ENCODE measurements around the gene DGKB.
A peak's percentile ranks its signal among the peaks of the same experiment; 100 is the strongest.

The DGKB gene

GRCh38 chr7:14690486-14690885 is 212.1 kb downstream of the DGKB start:
- ChIA-PET POLR2A (ENCODE audit: low non-redundant PET) (no interaction called here), CTCF (interaction anchor here (1.5 to 1.6 kb wide), 2 partner anchors 207 to 1409 kb away, joined by 4 to 17 read pairs; no protein-coding TSS in a partner anchor)

GRCh38 chr7:14690075-14690474 is 212.5 kb downstream of the DGKB start:
- no peak for TF ChIP-seq CTCF (conservative IDR thresholded peaks at IDR 0.05; ENCODE audit: low read depth)
- ChIA-PET CTCF (no interaction called here), POLR2A (ENCODE audit: low non-redundant PET) (no interaction called here)
- H3K27ac ChIP-seq, result no peak overlapping the region
- no peak for DNase-seq (ENCODE audit: low spot score)

More at GRCh38 chr7:14690486-14690885, 212.1 kb downstream of the DGKB start:
- no peak overlapping the region for H3K27ac ChIP-seq
- no peak for TF ChIP-seq CTCF (conservative IDR thresholded peaks at IDR 0.05; ENCODE audit: low read depth)
- no peak for DNase-seq (ENCODE audit: low spot score)

DNA sequence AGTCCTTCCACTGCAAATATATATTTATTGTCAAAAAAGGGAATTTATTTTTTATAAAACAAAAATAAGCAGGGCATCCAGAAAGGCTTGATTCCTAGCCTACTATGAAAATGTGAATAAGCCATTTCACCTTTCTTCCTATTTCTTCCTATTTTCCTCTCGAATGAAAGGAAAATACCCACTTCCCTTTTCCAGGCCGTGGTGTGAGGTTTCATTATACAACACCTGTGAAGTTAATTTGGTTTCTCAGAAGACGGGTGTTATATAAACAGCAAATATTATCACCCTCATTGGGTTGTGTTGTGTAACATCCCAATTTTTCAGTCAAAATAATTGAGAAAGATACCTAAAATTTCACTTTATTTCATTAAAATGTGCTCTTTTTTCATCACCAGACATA is 214.3 kb downstream of the DGKB start:
- no peak for DNase-seq (ENCODE audit: low spot score)
- TF ChIP-seq CTCF (conservative IDR thresholded peaks at IDR 0.05; ENCODE audit: low read depth), result no peak
- CTCF ChIA-PET, result interaction anchor here (1.2 kb wide), 1 partner anchor 1406 kb away, joined by 3 read pairs; no protein-coding TSS in a partner anchor
- H3K27ac ChIP-seq, result no peak overlapping the region
- POLR2A ChIA-PET (ENCODE audit: low non-redundant PET), result no interaction called here

- ChIA-PET POLR2A (ENCODE audit: low non-redundant PET) (no interaction called here), CTCF (interaction anchor here (1.2 kb wide), 1 partner anchor 1406 kb away, joined by 3 read pairs; no protein-coding TSS in a partner anchor)
- H3K27ac ChIP-seq, result no peak overlapping the region
- peak; percentile 1 for DNase-seq (ENCODE audit: low spot score)
- no peak for TF ChIP-seq CTCF (conservative IDR thresholded peaks at IDR 0.05; ENCODE audit: low read depth)
These were observed 214.8 kb downstream of the DGKB start for GRCh38 chr7:14687777-14688176.

GRCh38 chr7:14687241-14687640 is 215.3 kb downstream of the DGKB start:
- DNase-seq (ENCODE audit: low spot score), result no peak
- CTCF ChIA-PET, result interaction anchor here (1.2 kb wide), 1 partner anchor 1405 kb away, joined by 3 read pairs; no protein-coding TSS in a partner anchor
- POLR2A ChIA-PET (ENCODE audit: low non-redundant PET), result no interaction called here
- TF ChIP-seq CTCF (conservative IDR thresholded peaks at IDR 0.05; ENCODE audit: low read depth), result no peak
- H3K27ac ChIP-seq, result no peak overlapping the region

GRCh38 chr7:14685167-14685566 is 217.4 kb downstream of the DGKB start:
- DNase-seq (ENCODE audit: low spot score), result no peak
- POLR2A ChIA-PET (ENCODE audit: low non-redundant PET), result no interaction called here
- no peak overlapping the region for H3K27ac ChIP-seq
- no peak for TF ChIP-seq CTCF (conservative IDR thresholded peaks at IDR 0.05; ENCODE audit: low read depth)
- CTCF ChIA-PET, result interaction anchor here (0.6 kb wide), 1 partner anchor 19 kb away, joined by 3 read pairs; no protein-coding TSS in a partner anchor

Data from RWPE1 (cell line).